H9 (cell line): ENCODE results near the gene NANOS3. TPM values are rescaled to one million over a fixed set of nuclear protein-coding genes. Genes with fewer than 3 reads are reported as not detected.

Experiments
- DNase-seq: peaks from one replicate; pipeline ENCODE4 v3.0.0-alpha.2; 2017
- H2AFZ ChIP-seq: one replicate; pipeline ENCODE4 v1.6.1; 2013; ENCODE audit warnings: mild to moderate bottlenecking, low read length, control low read depth, moderate library complexity
- H2AK5ac ChIP-seq: 2 replicates; pipeline ENCODE4 v1.6.1; 2013; ENCODE audit warnings: low read length, control low read depth, mixed read lengths; ENCODE audit not compliant: insufficient read length
- H2BK120ac ChIP-seq: one replicate; pipeline ENCODE4 v1.6.1; 2013; ENCODE audit warnings: low read depth, mild to moderate bottlenecking, low read length, control low read depth, inconsistent platforms; ENCODE audit not compliant: poor library complexity, severe bottlenecking
- H2BK12ac ChIP-seq: 2 replicates; pipeline ENCODE4 v1.6.1; 2013; ENCODE audit warnings: low read length, control low read depth, mixed read lengths, low read depth; ENCODE audit not compliant: insufficient read length
- H2BK15ac ChIP-seq: 2 replicates; pipeline ENCODE4 v1.6.1; 2013; ENCODE audit warnings: low read depth, low read length, control low read depth
- H2BK20ac ChIP-seq: one replicate; pipeline ENCODE4 v1.6.1; 2013; ENCODE audit warnings: low read depth, mild to moderate bottlenecking, low read length, control low read depth, inconsistent platforms; ENCODE audit not compliant: poor library complexity, severe bottlenecking
- H2BK5ac ChIP-seq: 2 replicates; pipeline ENCODE4 v1.6.1; 2013; ENCODE audit warnings: low read length, control low read depth, mixed read lengths; ENCODE audit not compliant: insufficient read length
- H3K14ac ChIP-seq: 2 replicates; pipeline ENCODE4 v1.6.1; 2013; ENCODE audit warnings: low read length, control low read depth; ENCODE audit not compliant: insufficient read depth
- H3K18ac ChIP-seq: 2 replicates; pipeline ENCODE4 v1.6.1; 2013; ENCODE audit warnings: low read depth, mild to moderate bottlenecking, mixed read lengths, low read length, control low read depth; ENCODE audit not compliant: insufficient read length
- H3K23ac ChIP-seq: 2 replicates; pipeline ENCODE4 v1.6.1; 2013; ENCODE audit warnings: low read length, control low read depth, mixed read lengths, low read depth; ENCODE audit not compliant: insufficient read length
- H3K23me2 ChIP-seq: 2 replicates; pipeline ENCODE4 v1.6.1; 2013; ENCODE audit warnings: low read depth, mild to moderate bottlenecking, mixed read lengths, low read length, control low read depth; ENCODE audit not compliant: insufficient read length, poor library complexity, severe bottlenecking
- H3K27ac ChIP-seq: 2 replicates; pipeline ENCODE4 v1.5.1; 2013; ENCODE audit warnings: low read length, control low read depth, mixed read lengths, low read depth; ENCODE audit not compliant: insufficient read length
- H3K27me3 ChIP-seq: 2 replicates; pipeline ENCODE4 v1.6.1; 2013; ENCODE audit warnings: low read length, control low read depth, inconsistent platforms; ENCODE audit not compliant: insufficient read depth
- H3K4ac ChIP-seq: 2 replicates; pipeline ENCODE4 v1.6.1; 2013; ENCODE audit warnings: low read depth, mild to moderate bottlenecking, control low read depth, inconsistent platforms, low read length, moderate library complexity
- H3K4me1 ChIP-seq: 2 replicates; pipeline ENCODE4 v1.6.1; 2013; ENCODE audit warnings: low read length, control low read depth, inconsistent platforms; ENCODE audit not compliant: insufficient read depth
- H3K4me2 ChIP-seq: 2 replicates; pipeline ENCODE4 v1.6.1; 2013; ENCODE audit warnings: low read length, control low read depth, mixed read lengths; ENCODE audit not compliant: insufficient read length, insufficient read depth
- H3K56ac ChIP-seq: 2 replicates; pipeline ENCODE4 v1.6.1; 2013; ENCODE audit warnings: low read depth, mild to moderate bottlenecking, mixed read lengths, low read length, control low read depth; ENCODE audit not compliant: insufficient read length
- H3K79me1 ChIP-seq: 2 replicates; pipeline ENCODE4 v1.6.1; 2013; ENCODE audit warnings: low read depth, mild to moderate bottlenecking, moderate library complexity, low read length, control low read depth, inconsistent platforms; ENCODE audit not compliant: insufficient read depth, poor library complexity, severe bottlenecking
- H3K79me2 ChIP-seq: 2 replicates; pipeline ENCODE4 v1.6.1; 2013; ENCODE audit warnings: low read length, control low read depth, inconsistent platforms; ENCODE audit not compliant: insufficient read depth
- H3K9ac ChIP-seq: 2 replicates; pipeline ENCODE4 v1.6.1; 2013; ENCODE audit warnings: low read length, control low read depth, mixed read lengths; ENCODE audit not compliant: insufficient read length; ENCODE audit errors: extremely low read depth
- H3K9me3 ChIP-seq: one replicate; pipeline ENCODE4 v1.6.1; 2013; ENCODE audit warnings: low read depth, low read length, inconsistent platforms; ENCODE audit not compliant: control insufficient read depth
- H3T11ph ChIP-seq: one replicate; pipeline ENCODE4 v1.6.1; 2013; ENCODE audit warnings: mild to moderate bottlenecking, low read length, control low read depth, inconsistent platforms
- H4K20me1 ChIP-seq: one replicate; pipeline ENCODE4 v1.6.1; 2013; ENCODE audit not compliant: control insufficient read depth, insufficient read length, insufficient read depth
- H4K5ac ChIP-seq: 2 replicates; pipeline ENCODE4 v1.6.1; 2013; ENCODE audit warnings: low read depth, mild to moderate bottlenecking, mixed read lengths, low read length, control low read depth; ENCODE audit not compliant: insufficient read length
- H4K8ac ChIP-seq: replicated peaks from 2 replicates; pipeline ENCODE4 v1.6.1; 2013; ENCODE audit warnings: low read length, control low read depth, mixed read lengths, low read depth; ENCODE audit not compliant: insufficient read length
- H4K91ac ChIP-seq: 2 replicates; pipeline ENCODE4 v1.6.1; 2013; ENCODE audit warnings: low read depth, mild to moderate bottlenecking, moderate library complexity, mixed read lengths, low read length, control low read depth; ENCODE audit not compliant: insufficient read length
- H3K27ac Mint-ChIP-seq, 3 experiments: 2 replicates in 2 of 3; 3 replicates in 1 of 3; pipeline ENCODE4 v1.8.0; 2020 to 2021; ENCODE audit warnings: mixed read lengths in 3 of 3, mild to moderate bottlenecking in 1 of 3, moderate library complexity in 1 of 3
- H3K27me3 Mint-ChIP-seq: 2 replicates; pipeline ENCODE4 v1.8.0; 2021; ENCODE audit warnings: low read depth, mild to moderate bottlenecking, moderate library complexity, mixed read lengths
- H3K36me3 Mint-ChIP-seq, 3 experiments: 2 replicates in 2 of 3; 3 replicates in 1 of 3; pipeline ENCODE4 v1.8.0; 2020 to 2021; ENCODE audit warnings: low read depth in 3 of 3, mixed read lengths in 3 of 3; ENCODE audit not compliant: insufficient read depth in 1 of 3
- H3K4me1 Mint-ChIP-seq, 2 experiments: 2 replicates each; pipeline ENCODE4 v1.8.0; 2020; ENCODE audit warnings: mixed read lengths in 2 of 2
- H3K4me3 Mint-ChIP-seq, 2 experiments: 2 replicates in 1 of 2; 3 replicates in 1 of 2; pipeline ENCODE4 v1.8.0; 2020 to 2021; ENCODE audit warnings: mild to moderate bottlenecking in 2 of 2, mixed read lengths in 2 of 2, moderate library complexity in 1 of 2
- H3K9me3 Mint-ChIP-seq, 2 experiments: 2 replicates in 1 of 2; 3 replicates in 1 of 2; pipeline ENCODE4 v1.8.0; 2020; ENCODE audit warnings: mild to moderate bottlenecking in 2 of 2, mixed read lengths in 2 of 2, moderate library complexity in 1 of 2
- CTCF ChIP-seq: fragments of 200-600 bp; sonication (generic); conservative IDR thresholded peaks from 3 replicates; pipeline ENCODE4 v1.8.0; 2021; ENCODE audit warnings: antibody characterized with exemption, mild to moderate bottlenecking
- WGBS: extraction: QIAGEN DNeasy Blood & Tissue Kit; methylation state at CpG from one replicate; pipeline ENCODE4 v1.1.7; 2013; ENCODE audit warnings: missing lambda C conversion rate, low lambda C conversion rate, mixed read lengths; ENCODE audit not compliant: insufficient read length; ENCODE audit errors: extremely low coverage; 5-methylcytosine and 5-hydroxymethylcytosine counted together
- total RNA-seq: library from RNA; stranded (reverse); gene quantifications from 2 replicates; pipeline ENCODE4 v1.2.1, GENCODE V29; 2021

NANOS3 gene
- total RNA-seq, 1 experiment from 2014 or later = not detected

GRCh38 chr19:13859361-13859880 is 17.5 kb upstream of the NANOS3 start:
- H3K4me2 ChIP-seq = no peak overlapping the region
- no peak overlapping the region for H4K91ac ChIP-seq
- Mint-ChIP-seq H3K4me3 (no peak overlapping the region; a peak in 1 of 5 replicates), H3K27ac (no peak overlapping the region; a peak in 1 of 7 replicates), H3K9me3 (no peaks in the 10 kb centered on the region), H3K27me3 (peaks cover 22% of the 10 kb centered on the region), H3K36me3 (no peaks in the 10 kb centered on the region), H3K4me1 (peaks cover 14 to 31% of the 10 kb centered on the region in 2 experiments)
- H3T11ph ChIP-seq = no peak overlapping the region
- no peak overlapping the region for H2AK5ac ChIP-seq
- H2BK15ac ChIP-seq = no peak overlapping the region
- H2BK12ac ChIP-seq = no peak overlapping the region
- H2BK20ac ChIP-seq = no peak overlapping the region
- H2AFZ ChIP-seq = no peak overlapping the region
- no peak for DNase-seq
- H3K23ac ChIP-seq = no peak overlapping the region
- H3K23me2 ChIP-seq = peaks cover 2% of the 10 kb centered on the region
- WGBS = no CpG with 5 or more reads among the region's 3 CpGs
- no peak overlapping the region for H2BK120ac ChIP-seq
- H3K4ac ChIP-seq = no peak overlapping the region
- no peak overlapping the region for H3K9ac ChIP-seq
- H3K79me1 ChIP-seq = no peaks in the 10 kb centered on the region
- no peak overlapping the region for H3K56ac ChIP-seq
- no peaks in the 10 kb centered on the region for H4K20me1 ChIP-seq
- H3K4me1 ChIP-seq = no peaks in the 10 kb centered on the region
- TF ChIP-seq CTCF = no peak
- no peak overlapping the region for H3K18ac ChIP-seq
- no peak overlapping the region for H3K14ac ChIP-seq
- H4K8ac ChIP-seq = no peak overlapping the region
- no peak overlapping the region for H4K5ac ChIP-seq
- H3K27me3 ChIP-seq = peaks cover 3% of the 10 kb centered on the region; the same call in 1 of the 2 replicates
- no peaks in the 10 kb centered on the region for H3K79me2 ChIP-seq
- H3K9me3 ChIP-seq = no peaks in the 10 kb centered on the region
- H2BK5ac ChIP-seq = no peak overlapping the region
- no peak overlapping the region for H3K27ac ChIP-seq
